SK-N-SH (cell line): ENCODE results near the gene CD274.

ENCODE experiments used
- CHD2 ChIP-seq: fragments of 150-350 bp; IDR thresholded peaks from 2 replicates; pipeline ENCODE4 v1.6.1; 2018; ENCODE audit warnings: low read length; ENCODE audit not compliant: partially characterized antibody
- EP300 ChIP-seq, 2 experiments: IDR thresholded peaks; 2 replicates each; pipeline versions ENCODE4 v1.4.0 to v1.6.1; 2012; ENCODE audit warnings: borderline replicate concordance in 1 of 2, low read depth in 1 of 2, low read length in 1 of 2
- EZH2phosphoT487 ChIP-seq: fragments of 200-600 bp; sonication (generic); IDR thresholded peaks from 2 replicates; pipeline ENCODE4 v1.6.1; 2017; ENCODE audit warnings: low read depth, mixed run types, mild to moderate bottlenecking, antibody characterized with exemption, moderate library complexity, borderline replicate concordance
- FOXJ3 ChIP-seq: sonication (generic); formaldehyde crosslinking; IDR thresholded peaks from 2 replicates; pipeline ENCODE4 v1.5.1; 2020; ENCODE audit warnings: mild to moderate bottlenecking, missing genetic modification reagents
- MXI1 ChIP-seq: IDR thresholded peaks from 2 replicates; pipeline ENCODE4 v1.6.1; 2012; ENCODE audit warnings: mild to moderate bottlenecking, low read depth, low read length, improper control_type of control experiment
- NRF1 ChIP-seq: IDR thresholded peaks from 2 replicates; pipeline ENCODE4 v1.6.1; 2012; ENCODE audit warnings: low read depth, mild to moderate bottlenecking, low read length
- TAF1 ChIP-seq: IDR thresholded peaks from 2 replicates; pipeline ENCODE4 v1.6.1; 2012; ENCODE audit warnings: low read depth, mild to moderate bottlenecking, low read length, moderate library complexity, borderline replicate concordance
- USF2 ChIP-seq: fragments of 150-350 bp; IDR thresholded peaks from 2 replicates; pipeline ENCODE4 v1.6.1; 2017; ENCODE audit warnings: antibody characterized with exemption, low read length, low read depth, borderline replicate concordance
- YY1 ChIP-seq: IDR thresholded peaks from 2 replicates; pipeline ENCODE4 v1.4.0; 2012; ENCODE audit warnings: low read depth, mild to moderate bottlenecking
- TF ChIP-seq, protein P1 (sequence below): IDR thresholded peaks from 2 replicates; pipeline ENCODE4 v1.4.0; 2012; ENCODE audit warnings: low read depth
- TF ChIP-seq, protein P2 (sequence below): fragments of 200-600 bp; sonication (generic); IDR thresholded peaks from 2 replicates; pipeline ENCODE4 v1.6.1; 2017; ENCODE audit warnings: antibody characterized with exemption, mild to moderate bottlenecking, moderate library complexity
- TF ChIP-seq, protein P3 (sequence below): IDR thresholded peaks from 2 replicates; pipeline ENCODE4 v1.6.1; 2012; ENCODE audit warnings: mild to moderate bottlenecking, low read depth, low read length, moderate library complexity

DNA sequence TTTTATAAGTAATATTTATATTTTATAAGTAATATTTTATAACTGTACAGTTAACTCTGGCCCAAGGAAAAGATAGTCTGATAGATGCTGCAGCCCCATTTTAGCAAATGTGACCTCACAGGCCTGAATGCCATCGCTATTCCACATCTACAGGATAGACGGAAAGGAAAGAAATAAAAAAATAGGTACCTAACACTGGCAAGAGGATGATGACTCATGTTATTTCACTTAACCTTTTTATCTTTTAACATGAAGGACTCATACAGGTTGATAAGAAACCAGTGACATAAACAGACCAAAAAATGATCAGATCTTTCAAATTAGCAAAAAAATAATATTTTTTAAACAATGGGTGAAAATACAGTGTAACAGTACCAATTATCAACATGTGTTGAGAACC is 2.7 kb downstream of the CD274 start:
- TF ChIP-seq, protein P1, sequence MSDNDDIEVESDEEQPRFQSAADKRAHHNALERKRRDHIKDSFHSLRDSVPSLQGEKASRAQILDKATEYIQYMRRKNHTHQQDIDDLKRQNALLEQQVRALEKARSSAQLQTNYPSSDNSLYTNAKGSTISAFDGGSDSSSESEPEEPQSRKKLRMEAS, result no peak
- TF ChIP-seq EP300 (IDR thresholded peaks at IDR 0.05; ENCODE audit: borderline replicate concordance in 1 of 2, low read depth in 1 of 2, low read length in 1 of 2) (no peak), CHD2 (no peak), USF2 (no peak), MXI1 (no peak), FOXJ3 (CRISPR knock-in tag) (no peak), EZH2phosphoT487 (no peak), NRF1 (no peak), TAF1 (no peak), YY1 (no peak)
- TF ChIP-seq, protein P2, sequence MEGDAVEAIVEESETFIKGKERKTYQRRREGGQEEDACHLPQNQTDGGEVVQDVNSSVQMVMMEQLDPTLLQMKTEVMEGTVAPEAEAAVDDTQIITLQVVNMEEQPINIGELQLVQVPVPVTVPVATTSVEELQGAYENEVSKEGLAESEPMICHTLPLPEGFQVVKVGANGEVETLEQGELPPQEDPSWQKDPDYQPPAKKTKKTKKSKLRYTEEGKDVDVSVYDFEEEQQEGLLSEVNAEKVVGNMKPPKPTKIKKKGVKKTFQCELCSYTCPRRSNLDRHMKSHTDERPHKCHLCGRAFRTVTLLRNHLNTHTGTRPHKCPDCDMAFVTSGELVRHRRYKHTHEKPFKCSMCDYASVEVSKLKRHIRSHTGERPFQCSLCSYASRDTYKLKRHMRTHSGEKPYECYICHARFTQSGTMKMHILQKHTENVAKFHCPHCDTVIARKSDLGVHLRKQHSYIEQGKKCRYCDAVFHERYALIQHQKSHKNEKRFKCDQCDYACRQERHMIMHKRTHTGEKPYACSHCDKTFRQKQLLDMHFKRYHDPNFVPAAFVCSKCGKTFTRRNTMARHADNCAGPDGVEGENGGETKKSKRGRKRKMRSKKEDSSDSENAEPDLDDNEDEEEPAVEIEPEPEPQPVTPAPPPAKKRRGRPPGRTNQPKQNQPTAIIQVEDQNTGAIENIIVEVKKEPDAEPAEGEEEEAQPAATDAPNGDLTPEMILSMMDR, result no peak
- TF ChIP-seq, protein P3, sequence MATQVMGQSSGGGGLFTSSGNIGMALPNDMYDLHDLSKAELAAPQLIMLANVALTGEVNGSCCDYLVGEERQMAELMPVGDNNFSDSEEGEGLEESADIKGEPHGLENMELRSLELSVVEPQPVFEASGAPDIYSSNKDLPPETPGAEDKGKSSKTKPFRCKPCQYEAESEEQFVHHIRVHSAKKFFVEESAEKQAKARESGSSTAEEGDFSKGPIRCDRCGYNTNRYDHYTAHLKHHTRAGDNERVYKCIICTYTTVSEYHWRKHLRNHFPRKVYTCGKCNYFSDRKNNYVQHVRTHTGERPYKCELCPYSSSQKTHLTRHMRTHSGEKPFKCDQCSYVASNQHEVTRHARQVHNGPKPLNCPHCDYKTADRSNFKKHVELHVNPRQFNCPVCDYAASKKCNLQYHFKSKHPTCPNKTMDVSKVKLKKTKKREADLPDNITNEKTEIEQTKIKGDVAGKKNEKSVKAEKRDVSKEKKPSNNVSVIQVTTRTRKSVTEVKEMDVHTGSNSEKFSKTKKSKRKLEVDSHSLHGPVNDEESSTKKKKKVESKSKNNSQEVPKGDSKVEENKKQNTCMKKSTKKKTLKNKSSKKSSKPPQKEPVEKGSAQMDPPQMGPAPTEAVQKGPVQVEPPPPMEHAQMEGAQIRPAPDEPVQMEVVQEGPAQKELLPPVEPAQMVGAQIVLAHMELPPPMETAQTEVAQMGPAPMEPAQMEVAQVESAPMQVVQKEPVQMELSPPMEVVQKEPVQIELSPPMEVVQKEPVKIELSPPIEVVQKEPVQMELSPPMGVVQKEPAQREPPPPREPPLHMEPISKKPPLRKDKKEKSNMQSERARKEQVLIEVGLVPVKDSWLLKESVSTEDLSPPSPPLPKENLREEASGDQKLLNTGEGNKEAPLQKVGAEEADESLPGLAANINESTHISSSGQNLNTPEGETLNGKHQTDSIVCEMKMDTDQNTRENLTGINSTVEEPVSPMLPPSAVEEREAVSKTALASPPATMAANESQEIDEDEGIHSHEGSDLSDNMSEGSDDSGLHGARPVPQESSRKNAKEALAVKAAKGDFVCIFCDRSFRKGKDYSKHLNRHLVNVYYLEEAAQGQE, result no peak
